CD14-positive monocyte (primary cell): ENCODE results near the gene SP6. TPM values are rescaled to one million over a fixed set of nuclear protein-coding genes. Genes with fewer than 3 reads are reported as not detected.

ENCODE experiments used
- DNase-seq, 3 donors: peaks; one replicate each; pipeline ENCODE4 v3.0.0-alpha.2; 2011 to 2022
- H2AFZ ChIP-seq: 2 replicates; pipeline ENCODE4 v1.6.0; 2012; ENCODE audit warnings: mild to moderate bottlenecking, low read depth, low read length, inconsistent platforms; ENCODE audit not compliant: insufficient read depth, poor library complexity, severe bottlenecking
- H3K27ac ChIP-seq, 2 donors: 1 replicate in 1 of 2; 2 replicates in 1 of 2; pipeline ENCODE4 v1.5.1; 2012 to 2013; ENCODE audit warnings: low read length in 2 of 2, control low read depth in 1 of 2, inconsistent platforms in 1 of 2, low read depth in 1 of 2, mild to moderate bottlenecking in 1 of 2
- H3K27me3 ChIP-seq, 2 donors: one replicate each; pipeline versions ENCODE4 v1.6.0 to v1.6.1; 2011 to 2013; ENCODE audit warnings: low read length in 2 of 2; ENCODE audit not compliant: control insufficient read depth in 2 of 2, insufficient read depth in 2 of 2
- H3K36me3 ChIP-seq, 2 donors: replicated peaks in 1 of 2; 1 replicate in 1 of 2; 2 replicates in 1 of 2; pipeline versions ENCODE4 v1.5.1 to v1.6.1; 2012 to 2013; ENCODE audit warnings: low read length in 2 of 2, control low read depth in 1 of 2, inconsistent platforms in 1 of 2, mild to moderate bottlenecking in 1 of 2; ENCODE audit not compliant: insufficient read depth in 2 of 2, control insufficient read depth in 1 of 2
- H3K4me1 ChIP-seq, 2 donors: 1 replicate in 1 of 2; 2 replicates in 1 of 2; pipeline versions ENCODE4 v1.5.1 to v1.6.1; 2012 to 2013; ENCODE audit warnings: low read length in 2 of 2, control low read depth in 1 of 2, inconsistent platforms in 1 of 2, mild to moderate bottlenecking in 1 of 2, moderate library complexity in 1 of 2; ENCODE audit not compliant: insufficient read depth in 2 of 2, control insufficient read depth in 1 of 2
- H3K4me2 ChIP-seq: replicated peaks from 2 replicates; pipeline ENCODE3; 2012; ENCODE audit warnings: low read length, moderate library complexity, mild to moderate bottlenecking; ENCODE audit not compliant: poor library complexity, severe bottlenecking; ENCODE audit errors: extremely low read depth
- H3K4me3 ChIP-seq, 3 experiments: fragments of 200-600 bp in 1 of 3; sonication (generic) in 1 of 3; replicated peaks in 1 of 3; 1 replicate in 2 of 3; 2 replicates in 1 of 3; pipeline ENCODE4 v1.5.1; 2011 to 2013; ENCODE audit warnings: low read length in 3 of 3, mild to moderate bottlenecking in 3 of 3, control low read depth in 2 of 3, low read depth in 2 of 3, inconsistent platforms in 1 of 3, moderate library complexity in 1 of 3
- H3K79me2 ChIP-seq: 2 replicates; pipeline ENCODE4 v1.6.0; 2012; ENCODE audit warnings: mild to moderate bottlenecking, control low read depth, inconsistent platforms, low read length, moderate library complexity; ENCODE audit not compliant: insufficient read depth
- H3K9ac ChIP-seq: 2 replicates; pipeline ENCODE4 v1.6.0; 2017; ENCODE audit warnings: low read length, mild to moderate bottlenecking; ENCODE audit not compliant: insufficient read depth, poor library complexity, severe bottlenecking
- H3K9me3 ChIP-seq, 2 donors: replicated peaks in 1 of 2; 1 replicate in 1 of 2; 2 replicates in 1 of 2; pipeline versions ENCODE4 v1.5.1 to v1.6.1; 2012 to 2013; ENCODE audit warnings: low read length in 2 of 2, control low read depth in 1 of 2; ENCODE audit not compliant: control insufficient read depth in 1 of 2, insufficient read depth in 1 of 2
- H4K20me1 ChIP-seq: 2 replicates; pipeline ENCODE4 v1.6.0; 2012; ENCODE audit warnings: mild to moderate bottlenecking, low read length, control low read depth, moderate library complexity; ENCODE audit not compliant: insufficient read depth
- H3K27ac Mint-ChIP-seq, 7 donors: one replicate each; pipeline ENCODE4 v1.8.0; 2020; ENCODE audit warnings: mild to moderate bottlenecking in 7 of 7, mixed read lengths in 7 of 7, moderate library complexity in 6 of 7, inconsistent platforms in 2 of 7
- H3K27me3 Mint-ChIP-seq, 3 donors: one replicate each; pipeline ENCODE4 v1.8.0; 2021 to 2022; ENCODE audit warnings: low read depth in 3 of 3, mild to moderate bottlenecking in 3 of 3, mixed read lengths in 3 of 3, moderate library complexity in 3 of 3, inconsistent platforms in 1 of 3
- H3K36me3 Mint-ChIP-seq, 2 donors: one replicate each; pipeline ENCODE4 v1.8.0; 2020; ENCODE audit warnings: mixed read lengths in 2 of 2, inconsistent platforms in 1 of 2, mild to moderate bottlenecking in 1 of 2
- H3K4me1 Mint-ChIP-seq: one replicate; pipeline ENCODE4 v1.8.0; 2020; ENCODE audit warnings: mild to moderate bottlenecking, mixed read lengths
- H3K4me3 Mint-ChIP-seq, 2 donors: one replicate each; pipeline ENCODE4 v1.8.0; 2020; ENCODE audit warnings: mild to moderate bottlenecking in 2 of 2, mixed read lengths in 2 of 2, moderate library complexity in 1 of 2
- H3K9me3 Mint-ChIP-seq, 7 donors: one replicate each; pipeline ENCODE4 v1.8.0; 2020 to 2022; ENCODE audit warnings: mixed read lengths in 7 of 7, mild to moderate bottlenecking in 6 of 7, moderate library complexity in 6 of 7, inconsistent platforms in 2 of 7
- WGBS: methylation state at CpG from one replicate; pipeline ENCODE4 v1.1.5; 2013; ENCODE audit warnings: missing lambda C conversion rate; ENCODE audit not compliant: insufficient coverage; 5-methylcytosine and 5-hydroxymethylcytosine counted together
- intact Hi-C, 2 donors: fragments of 100-400 bp; cut with micrococcal nuclease; formaldehyde crosslinking; loops; one replicate each; pipeline versions ENCODE4 v1.15.0 to v1.15.1; 2023
- polyA plus RNA-seq, 3 donors: library from polyadenylated mRNA; depleted of rRNA in 1 of 3; unstranded in 2 of 3; stranded (reverse) in 1 of 3; fragments of 300-500 nt in 2 of 3; fragments of >200 nt in 1 of 3; fragmentation: Illumina TruSeq in 2 of 3; gene quantifications; 1 replicate in 2 of 3; 2 replicates in 1 of 3; pipeline ENCODE4 v1.2.3, GENCODE V29; 2012 to 2021
- TF ChIP-seq, protein P1 (sequence below): fragments of 200-600 bp; IDR thresholded peaks from one replicate; pipeline ENCODE4 v1.8.0; 2022; ENCODE audit warnings: antibody characterized with exemption, mild to moderate bottlenecking

SP6 gene
- polyA plus RNA-seq, 3 donors = 0.06 TPM; not detected in 2

GRCh38 chr17:47834756-47835155 lies 16.2 kb downstream of the SP6 start:
- Mint-ChIP-seq H3K4me1 (peaks cover 46% of the 10 kb centered on the region), H3K9me3 (no peaks in the 10 kb centered on the region), H3K27ac (peak overlapping the region in 1 of 7 donors; percentile 40), H3K27me3 (no peaks in the 10 kb centered on the region), H3K4me3 (no peak overlapping the region), H3K36me3 (peaks cover 23% of the 10 kb centered on the region in 2 donors)
- DNase-seq = no peak
- Histone ChIP-seq H3K9ac (no peak overlapping the region), H3K9me3 (no peaks in the 10 kb centered on the region), H3K27me3 (no peaks in the 10 kb centered on the region), H3K27ac (no peak overlapping the region), H4K20me1 (no peaks in the 10 kb centered on the region), H3K36me3 (peaks cover 7 to 19% of the 10 kb centered on the region in 2 donors), H3K4me3 (no peak overlapping the region), H3K4me1 (peaks cover 29 to 42% of the 10 kb centered on the region in 2 donors), H2AFZ (no peak overlapping the region), H3K4me2 (no peak overlapping the region), H3K79me2 (peaks cover 15% of the 10 kb centered on the region)
- intact Hi-C loops = loop anchor here in 1 of 2 donors (5.0 kb wide), 1 partner anchor 183 kb away; no protein-coding TSS in a partner anchor
- WGBS = no CpG with 5 or more reads among the region's 5 CpGs
- TF ChIP-seq, protein P1, sequence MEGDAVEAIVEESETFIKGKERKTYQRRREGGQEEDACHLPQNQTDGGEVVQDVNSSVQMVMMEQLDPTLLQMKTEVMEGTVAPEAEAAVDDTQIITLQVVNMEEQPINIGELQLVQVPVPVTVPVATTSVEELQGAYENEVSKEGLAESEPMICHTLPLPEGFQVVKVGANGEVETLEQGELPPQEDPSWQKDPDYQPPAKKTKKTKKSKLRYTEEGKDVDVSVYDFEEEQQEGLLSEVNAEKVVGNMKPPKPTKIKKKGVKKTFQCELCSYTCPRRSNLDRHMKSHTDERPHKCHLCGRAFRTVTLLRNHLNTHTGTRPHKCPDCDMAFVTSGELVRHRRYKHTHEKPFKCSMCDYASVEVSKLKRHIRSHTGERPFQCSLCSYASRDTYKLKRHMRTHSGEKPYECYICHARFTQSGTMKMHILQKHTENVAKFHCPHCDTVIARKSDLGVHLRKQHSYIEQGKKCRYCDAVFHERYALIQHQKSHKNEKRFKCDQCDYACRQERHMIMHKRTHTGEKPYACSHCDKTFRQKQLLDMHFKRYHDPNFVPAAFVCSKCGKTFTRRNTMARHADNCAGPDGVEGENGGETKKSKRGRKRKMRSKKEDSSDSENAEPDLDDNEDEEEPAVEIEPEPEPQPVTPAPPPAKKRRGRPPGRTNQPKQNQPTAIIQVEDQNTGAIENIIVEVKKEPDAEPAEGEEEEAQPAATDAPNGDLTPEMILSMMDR = no peak

GRCh38 chr17:47831934-47832327 lies 19.0 kb downstream of the SP6 start:
- DNase-seq = peak; percentile 68 to 83 (median 78)
- H3K27ac Mint-ChIP-seq = peak overlapping the region; percentile 92 to 99 (median 97)
- 8% methylated on average over 2 of the region's 7 CpGs for WGBS
- peaks cover 0 to 1% (median 0%) of the 10 kb centered on the region in 7 donors for H3K9me3 Mint-ChIP-seq
- H4K20me1 ChIP-seq = no peaks in the 10 kb centered on the region
- H3K4me3 ChIP-seq = peak overlapping the region; percentile 88 to 93 (median 91)
- intact Hi-C loops = no loop called here
- peak overlapping the region; percentile 89 for H3K4me2 ChIP-seq
- H3K27ac ChIP-seq = peak overlapping the region; percentile 77 to 85
- peak overlapping the region; percentile 93 for H2AFZ ChIP-seq
- TF ChIP-seq, protein P1 = no peak
- H3K4me1 Mint-ChIP-seq = peaks cover 46% of the 10 kb centered on the region
- peak overlapping the region; percentile 76 for H3K9ac ChIP-seq
- peaks cover 22 to 37% of the 10 kb centered on the region in 2 donors for H3K36me3 Mint-ChIP-seq
- no peaks in the 10 kb centered on the region for H3K27me3 ChIP-seq
- H3K79me2 ChIP-seq = peaks cover 21% of the 10 kb centered on the region
- peak overlapping the region; percentile 94 for H3K4me3 Mint-ChIP-seq
- peaks cover 29 to 42% of the 10 kb centered on the region in 2 donors for H3K4me1 ChIP-seq
- peaks cover 20 to 21% of the 10 kb centered on the region in 2 donors for H3K36me3 ChIP-seq
- no peaks in the 10 kb centered on the region for H3K27me3 Mint-ChIP-seq
- H3K9me3 ChIP-seq = no peaks in the 10 kb centered on the region
